Measurements from ENCODE around the gene NUDC. TPM values are rescaled to one million over a fixed set of nuclear protein-coding genes. Genes with fewer than 3 reads are reported as not detected.

NUDC gene
- total RNA-seq, 2 donors from 2014 or later = 31.3 to 33.2 TPM

DNA sequence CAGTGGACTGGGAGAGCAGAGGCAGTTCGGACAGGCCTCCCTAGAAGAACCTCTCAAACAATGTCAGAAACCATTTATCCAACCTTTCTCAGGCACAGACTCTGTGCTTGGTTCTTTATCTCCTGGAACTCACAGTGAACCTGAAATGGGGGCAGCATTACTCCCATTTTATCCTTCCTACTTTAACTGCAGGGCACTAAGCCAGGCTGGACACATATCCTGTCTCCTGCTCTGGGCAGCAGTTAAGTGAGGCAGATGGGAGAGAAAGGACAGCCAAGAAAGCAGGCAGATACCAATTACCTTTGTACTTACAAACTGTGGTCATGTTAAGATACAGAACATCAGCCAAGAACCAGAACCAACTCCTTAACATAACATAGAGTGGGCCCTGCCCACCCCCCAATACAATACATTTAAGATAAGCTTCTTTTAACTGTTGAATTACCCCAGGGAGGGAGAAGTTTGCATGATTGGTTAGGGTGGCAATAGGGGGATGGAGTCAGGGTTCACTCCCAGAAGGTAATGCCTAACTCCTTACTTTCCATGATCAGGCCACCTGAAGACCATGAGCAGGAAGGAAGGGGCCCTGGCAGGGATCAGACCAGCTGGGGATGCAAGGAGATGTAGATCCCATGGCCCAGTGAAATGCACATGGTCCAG is 27.9 kb downstream of the NUDC start:
- WGBS, 2 donors = 75 to 94% methylated on average over 1 of the region's 1 CpG
- Histone ChIP-seq H3K27ac (peak overlapping the region in 1 of 4 donors; percentile 7), H3K36me3 (replicated peaks in 1 of 2; ENCODE audit: insufficient read depth in 1 of 2, low read depth in 2 of 2) (no peaks in the 10 kb centered on the region), H3K9me3 (no peaks in the 10 kb centered on the region), H3K4me1 (peaks cover 18% of the 10 kb centered on the region), H3K27me3 (no peaks in the 10 kb centered on the region), H3K4me3 (no peak overlapping the region)
- intact Hi-C loops (cut with DNase I) = no loop called here
- no peak for TF ChIP-seq POLR2A (IDR thresholded peaks at IDR 0.05)
- TF ChIP-seq, protein P1, sequence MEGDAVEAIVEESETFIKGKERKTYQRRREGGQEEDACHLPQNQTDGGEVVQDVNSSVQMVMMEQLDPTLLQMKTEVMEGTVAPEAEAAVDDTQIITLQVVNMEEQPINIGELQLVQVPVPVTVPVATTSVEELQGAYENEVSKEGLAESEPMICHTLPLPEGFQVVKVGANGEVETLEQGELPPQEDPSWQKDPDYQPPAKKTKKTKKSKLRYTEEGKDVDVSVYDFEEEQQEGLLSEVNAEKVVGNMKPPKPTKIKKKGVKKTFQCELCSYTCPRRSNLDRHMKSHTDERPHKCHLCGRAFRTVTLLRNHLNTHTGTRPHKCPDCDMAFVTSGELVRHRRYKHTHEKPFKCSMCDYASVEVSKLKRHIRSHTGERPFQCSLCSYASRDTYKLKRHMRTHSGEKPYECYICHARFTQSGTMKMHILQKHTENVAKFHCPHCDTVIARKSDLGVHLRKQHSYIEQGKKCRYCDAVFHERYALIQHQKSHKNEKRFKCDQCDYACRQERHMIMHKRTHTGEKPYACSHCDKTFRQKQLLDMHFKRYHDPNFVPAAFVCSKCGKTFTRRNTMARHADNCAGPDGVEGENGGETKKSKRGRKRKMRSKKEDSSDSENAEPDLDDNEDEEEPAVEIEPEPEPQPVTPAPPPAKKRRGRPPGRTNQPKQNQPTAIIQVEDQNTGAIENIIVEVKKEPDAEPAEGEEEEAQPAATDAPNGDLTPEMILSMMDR (IDR thresholded peaks at IDR 0.05) = no peak
- ATAC-seq (no peak), DNase-seq (no peak)

DNA sequence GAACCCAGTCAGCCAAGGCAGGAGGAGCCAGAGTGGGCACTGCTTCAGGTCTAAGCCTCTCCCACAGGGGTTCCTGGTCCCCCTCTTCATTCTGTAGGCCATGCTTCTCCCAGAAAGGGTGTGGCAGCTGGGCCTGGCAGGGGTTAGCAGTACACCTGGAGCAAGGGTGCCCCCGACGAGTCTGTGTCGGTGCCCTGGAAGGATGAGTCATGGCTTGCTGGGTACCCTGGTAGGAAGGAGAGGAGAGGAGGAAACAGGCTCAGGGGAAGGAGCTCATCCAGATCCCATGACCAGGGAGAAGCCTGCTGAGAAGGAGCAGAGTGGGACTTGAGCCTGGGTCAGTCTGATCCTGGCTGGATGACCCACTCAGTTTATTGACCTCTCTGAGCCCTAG is 28.4 kb downstream of the NUDC start:
- TF ChIP-seq, protein P1 (IDR thresholded peaks at IDR 0.05) = no peak
- TF ChIP-seq POLR2A (IDR thresholded peaks at IDR 0.05) = no peak
- Histone ChIP-seq H3K4me3 (no peak overlapping the region), H3K27me3 (no peaks in the 10 kb centered on the region), H3K27ac (peak overlapping the region in 2 of 4 donors; percentile 7), H3K36me3 (replicated peaks in 1 of 2; ENCODE audit: insufficient read depth in 1 of 2, low read depth in 2 of 2) (no peaks in the 10 kb centered on the region), H3K4me1 (peaks cover 18% of the 10 kb centered on the region), H3K9me3 (no peaks in the 10 kb centered on the region)
- 72 to 88% methylated on average over 3 of the region's 3 CpGs for WGBS, 2 donors
- no peak for ATAC-seq
- intact Hi-C loops (cut with DNase I) = no loop called here
- DNase-seq = no peak

DNA sequence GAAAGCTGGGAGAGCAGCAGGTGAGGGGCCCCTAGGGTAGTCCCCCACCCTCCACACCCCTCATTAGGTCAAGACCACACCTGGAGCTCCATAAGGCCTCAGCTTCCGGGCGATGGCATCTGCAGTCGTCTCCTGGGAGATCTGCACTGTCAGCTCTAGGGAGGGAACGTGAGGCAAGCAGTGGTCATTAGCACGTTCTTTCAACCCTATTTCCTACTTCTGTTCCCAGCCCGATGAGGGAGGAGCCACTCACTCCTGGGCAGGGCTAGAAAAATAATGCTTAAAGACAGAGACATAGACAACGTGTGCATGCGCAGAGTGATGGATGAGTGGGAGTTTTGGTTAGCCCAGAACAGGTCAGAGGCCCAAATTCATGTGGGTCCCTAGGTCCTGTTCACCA is 29.1 kb downstream of the NUDC start:
- H3K4me3 ChIP-seq = no peak overlapping the region
- intact Hi-C loops (cut with DNase I) = no loop called here
- TF ChIP-seq, protein P1 (IDR thresholded peaks at IDR 0.05) = no peak
- no peak for TF ChIP-seq POLR2A (IDR thresholded peaks at IDR 0.05)
- DNase-seq = peak in 2 of 4 donors; percentile 18 to 34
- peaks cover 11% of the 10 kb centered on the region for H3K4me1 ChIP-seq
- H3K9me3 ChIP-seq = no peaks in the 10 kb centered on the region
- H3K36me3 ChIP-seq (replicated peaks in 1 of 2; ENCODE audit: insufficient read depth in 1 of 2, low read depth in 2 of 2) = no peaks in the 10 kb centered on the region
- H3K27me3 ChIP-seq = no peaks in the 10 kb centered on the region
- H3K27ac ChIP-seq = no peak overlapping the region
- 72 to 74% methylated on average over 6 to 8 of the region's 8 CpGs for WGBS, 2 donors
- ATAC-seq = no peak

DNA sequence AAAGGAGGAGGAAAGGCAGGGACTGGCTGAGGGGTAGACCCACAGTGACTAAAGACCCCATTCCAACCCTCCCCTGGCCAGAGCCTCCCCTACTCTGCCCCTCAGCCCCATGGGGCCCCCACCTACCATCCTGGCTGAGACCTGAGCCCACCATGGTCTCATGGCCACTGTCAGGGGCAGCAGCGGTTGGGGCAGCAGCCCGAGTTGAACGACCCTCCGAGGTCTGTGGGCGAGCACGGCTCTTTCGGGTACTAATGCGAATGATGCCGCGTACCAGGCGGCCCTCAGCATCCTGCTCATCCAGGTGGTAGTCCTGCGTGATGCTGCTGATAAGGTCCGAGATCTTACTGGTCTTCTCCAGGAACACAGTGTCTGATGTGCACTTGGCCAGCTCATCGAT is 29.7 kb downstream of the NUDC start:
- DNase-seq (no peak), ATAC-seq (no peak)
- H3K9me3 ChIP-seq = no peaks in the 10 kb centered on the region
- H3K27ac ChIP-seq = no peak overlapping the region
- intact Hi-C loops (cut with DNase I) = no loop called here
- no peaks in the 10 kb centered on the region for H3K27me3 ChIP-seq
- TF ChIP-seq, protein P1 (IDR thresholded peaks at IDR 0.05) = no peak
- TF ChIP-seq POLR2A (IDR thresholded peaks at IDR 0.05) = no peak
- 95 to 100% methylated on average over 3 to 14 of the region's 14 CpGs for WGBS, 2 donors
- H3K4me3 ChIP-seq = no peak overlapping the region
- peaks cover 5% of the 10 kb centered on the region for H3K4me1 ChIP-seq
- H3K36me3 ChIP-seq (replicated peaks in 1 of 2; ENCODE audit: insufficient read depth in 1 of 2, low read depth in 2 of 2) = no peaks in the 10 kb centered on the region

Data from body of pancreas (tissue), 4 donors.